SKM-1 treated with dmso at 0.1 percent for 144 hours (cell line): ENCODE results near the gene RBMS1.

Experiments
- DNase-seq: peaks from one replicate; lab custom pipeline; 2025; ENCODE audit not compliant: unreplicated experiment; lab: John Stamatoyannopoulos, UW

Gene RBMS1, protein sequence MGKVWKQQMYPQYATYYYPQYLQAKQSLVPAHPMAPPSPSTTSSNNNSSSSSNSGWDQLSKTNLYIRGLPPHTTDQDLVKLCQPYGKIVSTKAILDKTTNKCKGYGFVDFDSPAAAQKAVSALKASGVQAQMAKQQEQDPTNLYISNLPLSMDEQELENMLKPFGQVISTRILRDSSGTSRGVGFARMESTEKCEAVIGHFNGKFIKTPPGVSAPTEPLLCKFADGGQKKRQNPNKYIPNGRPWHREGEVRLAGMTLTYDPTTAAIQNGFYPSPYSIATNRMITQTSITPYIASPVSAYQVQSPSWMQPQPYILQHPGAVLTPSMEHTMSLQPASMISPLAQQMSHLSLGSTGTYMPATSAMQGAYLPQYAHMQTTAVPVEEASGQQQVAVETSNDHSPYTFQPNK

DNA sequence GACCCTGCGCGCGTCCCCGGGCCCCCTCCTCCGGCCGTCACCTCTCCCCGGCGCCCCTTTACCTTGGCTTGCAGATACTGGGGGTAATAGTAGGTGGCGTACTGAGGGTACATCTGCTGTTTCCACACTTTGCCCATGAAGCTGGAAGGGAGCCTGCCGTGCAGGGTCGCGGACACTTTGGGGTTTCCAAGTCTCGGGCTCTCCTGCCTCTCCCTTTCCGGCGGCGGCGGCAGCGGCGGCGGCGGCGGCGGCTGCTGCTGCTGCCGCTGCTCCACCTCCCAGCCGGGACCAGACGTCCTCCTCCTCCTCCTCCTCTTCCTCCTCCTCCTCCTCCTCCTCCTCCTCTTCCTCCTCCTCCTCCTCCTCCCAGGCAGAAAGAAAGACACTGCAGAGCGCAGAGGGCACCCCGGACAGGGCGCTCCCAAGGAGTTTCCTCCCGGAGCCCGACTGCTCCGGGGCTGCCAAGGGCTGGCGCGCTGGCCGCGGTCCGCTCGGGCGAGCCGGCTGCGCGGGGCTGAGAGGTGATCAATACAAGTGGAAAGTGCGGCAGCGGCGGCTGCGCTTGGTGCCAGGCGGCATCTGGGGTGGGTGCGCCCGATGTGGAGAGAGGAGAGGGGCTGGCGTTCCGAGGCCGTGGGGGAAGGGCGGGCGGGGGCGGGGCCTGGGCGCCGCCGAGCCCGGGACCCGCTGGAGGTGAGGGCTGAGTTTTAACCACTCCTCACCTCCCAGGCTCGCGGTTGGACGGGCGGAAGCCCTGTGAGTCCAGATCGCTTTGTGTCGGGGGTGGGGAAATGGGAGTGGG is at the start of gene RBMS1:
Gene RBMS1, minus strand, starts transcription at position 581 of the 802 bp plus-strand sequence. Its CDS starts 444 bp downstream, at position 137.
- peak; percentile 61 for DNase-seq

DNA sequence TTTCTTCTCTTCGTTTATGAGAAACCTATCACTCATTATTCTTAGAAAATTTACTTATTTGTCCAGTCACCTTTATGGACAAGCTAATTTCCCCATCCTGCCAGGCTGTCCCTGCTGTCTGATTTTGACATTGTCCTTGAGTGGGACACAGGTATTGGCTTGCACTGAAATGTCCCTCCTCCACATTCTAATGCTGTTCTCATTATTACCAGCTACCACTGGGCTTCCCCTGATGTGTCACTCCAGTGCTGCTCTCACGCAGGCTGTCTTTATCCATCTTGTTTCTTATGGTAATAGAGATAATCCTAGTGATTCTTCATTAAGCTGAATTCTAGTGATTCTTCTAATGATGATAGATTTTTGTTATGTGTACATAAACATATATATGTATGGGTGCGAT is 48.1 kb upstream of the RBMS1 start:
- DNase-seq = no peak

DNA sequence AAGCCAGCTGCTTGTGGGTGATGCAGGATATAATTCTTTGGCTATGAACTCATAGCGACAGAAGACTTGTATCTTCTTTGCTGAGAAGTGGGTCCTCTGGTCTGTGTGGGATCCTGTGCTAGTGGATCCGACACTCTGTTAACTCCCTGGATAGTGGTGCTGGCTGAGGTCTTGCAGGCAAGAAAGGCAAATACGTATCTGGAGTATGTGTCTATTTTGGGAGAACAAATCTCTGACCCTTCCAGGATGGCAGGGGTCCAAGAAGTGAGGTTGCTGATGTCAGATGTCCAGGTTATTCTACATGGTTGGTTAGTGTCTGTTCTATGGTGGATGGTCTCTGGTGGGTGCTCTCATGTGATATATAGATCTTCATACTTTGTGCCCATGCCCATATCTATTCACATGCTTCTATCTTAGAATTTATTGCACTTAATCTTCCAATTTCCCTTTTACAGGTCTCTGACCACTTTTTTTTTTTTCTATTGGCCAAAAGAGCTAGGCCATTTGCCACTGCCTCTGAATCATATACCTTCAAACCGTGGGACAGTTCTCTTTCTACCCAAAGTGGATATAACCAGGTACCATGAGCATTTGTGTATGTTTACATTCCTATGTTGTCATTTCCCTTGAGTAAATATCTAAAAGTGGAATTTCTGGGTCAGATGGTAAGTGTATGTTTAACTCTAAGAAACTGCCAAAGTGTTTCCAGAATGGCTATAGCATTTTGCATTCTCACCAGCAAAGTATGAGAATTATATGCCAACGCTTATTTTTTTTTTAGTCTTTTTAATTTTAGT is 45.1 kb upstream of the RBMS1 start:
- no peak for DNase-seq

DNA sequence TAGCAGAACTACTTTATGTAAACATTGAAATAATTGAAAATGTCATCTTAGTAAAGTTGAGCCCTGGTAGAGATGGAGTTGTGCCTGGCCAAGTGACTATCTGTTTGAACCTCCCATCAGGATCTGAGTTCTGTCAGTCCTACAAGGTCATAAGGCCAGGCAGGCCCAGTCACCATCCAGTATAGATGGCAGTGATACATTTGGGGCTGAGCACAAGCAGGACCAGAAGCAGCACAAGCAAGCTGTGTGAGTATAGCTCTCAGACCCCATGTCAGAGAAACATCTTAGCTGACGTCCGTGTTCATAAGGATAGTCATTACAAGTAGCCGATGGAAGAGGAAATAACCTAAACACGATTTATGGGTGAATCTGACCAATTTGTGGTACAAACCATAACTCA is 44.5 kb upstream of the RBMS1 start:
- DNase-seq = no peak

DNA sequence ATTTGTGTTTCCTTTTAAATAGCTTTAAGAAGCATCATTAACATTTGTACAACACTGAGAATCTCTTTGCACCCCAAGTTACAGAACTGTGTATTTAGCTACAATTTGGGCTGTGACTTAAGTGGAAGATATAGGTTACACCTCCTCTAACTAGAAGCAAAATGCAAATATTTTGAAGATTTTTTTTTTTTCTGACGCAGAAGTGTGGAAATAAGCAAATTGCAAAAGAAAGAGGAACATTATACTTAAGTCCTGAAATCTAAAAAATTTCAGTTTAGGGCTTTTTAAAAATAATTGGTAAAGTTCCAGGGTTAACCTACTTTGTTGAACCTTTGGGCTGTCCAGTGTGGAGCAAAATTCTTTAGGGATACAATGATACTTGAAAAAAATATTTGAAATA is 41.4 kb upstream of the RBMS1 start:
- no peak for DNase-seq

DNA sequence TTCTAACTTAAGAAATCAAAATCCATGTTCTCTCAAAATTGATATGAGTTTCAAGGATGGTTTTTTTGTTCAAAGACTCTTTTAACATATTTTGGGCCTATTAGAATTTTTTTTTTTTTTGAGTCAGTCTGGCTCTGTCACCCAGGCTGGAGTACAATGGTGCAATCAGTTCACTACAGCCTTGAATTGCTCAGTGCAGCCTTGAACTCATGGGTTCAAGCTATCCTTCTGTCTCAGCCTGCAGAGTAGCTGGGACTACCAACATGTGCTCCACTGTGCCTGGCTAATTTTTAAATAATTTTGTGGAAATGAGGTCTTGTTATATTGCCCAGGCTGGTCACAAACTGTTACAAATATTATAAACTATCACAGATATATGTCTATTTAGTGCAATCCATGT is 40.6 kb upstream of the RBMS1 start:
- no peak for DNase-seq

DNA sequence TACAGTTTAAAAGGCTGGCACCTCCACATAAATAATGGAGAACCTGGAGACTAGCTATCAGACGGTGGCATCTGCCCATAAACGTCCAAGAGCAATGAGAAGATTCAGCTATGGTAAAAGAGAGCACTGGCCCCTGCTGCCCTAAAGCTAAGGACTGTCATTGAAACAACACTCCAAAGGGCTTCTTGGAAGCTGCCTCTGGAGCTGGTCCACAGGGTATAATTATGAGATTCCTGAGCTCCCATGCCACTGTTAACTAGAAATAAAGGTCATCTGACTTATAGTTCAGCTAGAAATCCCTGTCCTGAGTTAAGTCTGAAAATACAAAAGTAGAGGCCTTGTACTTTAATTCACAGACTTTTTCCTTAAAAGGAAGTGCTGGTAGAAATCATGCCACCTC is 39.9 kb upstream of the RBMS1 start:
- DNase-seq = no peak

DNA sequence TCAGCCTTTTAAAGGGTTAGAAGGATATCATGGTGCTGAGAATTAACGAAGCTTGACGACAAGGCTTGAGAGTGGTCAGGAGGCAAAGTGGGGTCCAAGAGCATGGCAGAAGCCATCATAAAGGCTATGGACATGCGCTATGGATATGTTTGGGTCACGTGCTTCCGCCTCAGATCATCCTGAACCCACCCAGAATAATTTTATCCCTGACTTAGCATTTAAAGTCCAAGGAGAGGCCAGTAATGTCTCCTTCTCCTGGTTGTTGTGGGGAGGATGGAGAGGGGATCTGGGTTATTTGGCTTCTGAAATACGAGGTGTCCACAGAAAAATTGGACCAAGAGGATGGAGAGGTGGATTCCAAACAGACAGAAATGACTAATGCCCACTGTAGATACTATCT is 38.8 kb upstream of the RBMS1 start:
- DNase-seq = no peak

DNA sequence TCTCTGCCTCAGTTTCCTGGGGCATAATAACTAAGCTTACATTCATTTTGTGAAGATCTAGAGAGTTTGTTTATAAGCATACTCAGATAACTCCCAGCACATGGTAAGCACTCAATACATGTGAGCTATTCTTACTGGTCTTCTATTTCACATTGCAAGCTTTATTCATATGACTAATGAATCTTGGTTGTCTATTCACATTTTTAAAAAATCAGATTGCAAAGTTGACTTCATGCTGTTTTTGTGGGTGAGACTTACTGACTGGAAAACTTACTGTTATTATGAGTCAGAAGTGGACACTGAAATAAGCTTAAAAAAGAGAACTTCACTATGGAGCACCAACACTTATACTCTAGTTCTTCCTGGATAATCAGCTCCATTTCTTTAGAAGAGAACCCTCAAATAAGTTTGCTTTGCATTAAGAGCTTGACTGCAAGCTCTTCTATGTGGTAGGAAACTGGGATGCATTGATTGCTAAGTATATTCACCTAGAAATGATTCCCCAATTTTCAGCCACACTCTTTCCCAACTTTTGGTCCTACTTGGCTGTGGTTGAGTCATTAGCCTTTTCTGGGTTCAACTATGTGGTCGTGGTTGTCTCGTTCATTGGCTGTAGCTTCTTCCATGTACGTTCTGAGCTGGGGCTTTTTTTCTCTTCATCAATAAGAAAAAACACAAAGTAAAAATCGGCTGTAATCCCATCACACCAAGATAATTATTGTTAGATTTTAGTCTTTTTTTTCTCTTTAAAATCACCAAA is 29.5 kb upstream of the RBMS1 start:
- DNase-seq = no peak

DNA sequence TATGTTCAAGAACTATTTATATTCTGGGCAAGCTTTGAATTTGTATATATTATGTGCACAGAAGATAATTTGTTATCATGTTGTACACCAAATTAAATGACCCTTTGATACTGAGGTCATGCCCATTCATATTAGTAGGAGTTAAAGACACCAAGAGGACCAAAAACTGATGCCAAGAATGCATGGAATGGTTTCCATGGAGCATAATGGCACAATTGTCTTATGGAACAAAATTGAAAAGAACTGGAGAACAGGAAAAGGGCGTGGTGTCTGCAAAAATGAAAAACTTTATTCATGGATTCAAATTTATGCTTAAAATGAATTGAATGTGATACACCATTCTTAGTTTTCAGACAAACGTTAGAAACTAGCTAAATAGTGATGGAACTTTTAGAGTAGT is 24.1 kb upstream of the RBMS1 start:
- no peak for DNase-seq

DNA sequence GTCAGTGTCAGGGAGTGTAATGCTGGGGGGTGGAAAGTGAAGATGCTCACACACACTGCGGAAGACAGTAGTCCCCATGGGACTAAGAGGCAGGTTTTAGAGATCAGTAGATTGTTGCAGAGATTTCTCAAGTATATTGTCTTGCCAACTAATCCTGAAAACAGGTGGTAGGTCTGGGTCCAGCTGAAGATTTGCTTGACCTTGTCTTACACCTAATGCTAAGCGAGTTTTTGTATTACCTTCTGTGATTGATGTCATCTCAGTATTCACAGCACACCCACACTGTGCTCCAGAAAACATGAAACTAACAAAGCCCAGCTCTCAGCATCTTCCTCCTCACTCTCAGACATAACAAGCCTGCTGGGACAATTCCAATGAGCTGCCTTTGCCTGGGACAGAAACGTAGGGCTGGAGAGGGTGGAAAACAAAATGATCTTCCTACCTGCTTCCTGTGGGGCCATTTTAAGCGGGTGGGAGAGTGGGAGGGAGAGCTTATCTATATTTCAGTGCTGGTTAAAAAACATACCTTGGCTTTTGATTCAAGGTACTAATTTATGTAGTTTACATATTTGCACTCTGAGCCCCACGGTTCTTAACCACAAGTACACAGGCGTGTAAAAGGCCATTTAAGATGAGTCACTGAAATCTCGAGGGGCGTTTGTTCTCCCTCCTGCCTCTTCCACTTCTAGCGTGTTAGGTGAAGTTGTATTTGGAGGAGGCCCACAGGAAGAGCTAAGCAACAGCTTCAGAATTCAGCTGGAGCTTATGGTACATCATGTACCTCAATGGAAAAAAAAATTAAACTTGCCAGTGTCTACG is 23.1 kb upstream of the RBMS1 start:
- no peak for DNase-seq

DNA sequence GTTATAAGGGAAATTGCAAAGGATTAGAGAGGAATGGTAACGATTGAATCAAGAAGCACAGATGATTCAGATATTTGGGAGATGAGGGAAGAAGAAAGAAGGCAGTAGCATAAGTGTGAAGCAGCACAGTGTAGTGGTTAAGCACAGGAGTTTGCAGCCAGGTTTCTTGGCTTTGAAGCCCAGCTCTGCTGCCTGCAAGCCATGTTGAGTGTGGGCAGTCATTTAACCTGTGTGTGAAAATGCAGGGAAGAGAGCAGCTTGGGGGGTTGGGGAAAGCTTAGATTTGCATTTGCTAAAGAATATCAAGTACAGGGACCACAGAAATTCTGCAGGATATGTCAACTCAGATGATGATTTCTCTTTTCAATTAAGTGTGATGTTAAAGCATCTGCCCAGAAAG is 21.5 kb upstream of the RBMS1 start:
- DNase-seq = no peak

DNA sequence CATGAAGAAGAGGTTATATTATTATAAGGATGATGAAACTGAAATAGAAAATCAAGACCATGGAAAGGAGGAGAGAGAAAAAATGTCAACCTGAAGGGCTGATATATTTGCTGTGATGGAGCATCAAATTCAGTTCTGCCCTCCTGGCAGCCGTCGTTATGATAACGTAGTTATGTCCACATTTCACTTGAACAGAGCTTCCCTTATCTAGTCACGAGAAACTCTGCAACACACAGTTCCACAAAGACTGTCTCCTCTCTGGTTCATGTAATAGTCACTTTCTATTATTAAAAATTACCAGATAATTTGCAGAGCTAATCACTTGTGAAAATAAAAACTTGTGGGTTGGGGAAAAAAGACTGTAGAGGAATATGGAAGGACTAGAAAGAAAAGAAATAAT is 19.5 kb upstream of the RBMS1 start:
- DNase-seq = no peak

DNA sequence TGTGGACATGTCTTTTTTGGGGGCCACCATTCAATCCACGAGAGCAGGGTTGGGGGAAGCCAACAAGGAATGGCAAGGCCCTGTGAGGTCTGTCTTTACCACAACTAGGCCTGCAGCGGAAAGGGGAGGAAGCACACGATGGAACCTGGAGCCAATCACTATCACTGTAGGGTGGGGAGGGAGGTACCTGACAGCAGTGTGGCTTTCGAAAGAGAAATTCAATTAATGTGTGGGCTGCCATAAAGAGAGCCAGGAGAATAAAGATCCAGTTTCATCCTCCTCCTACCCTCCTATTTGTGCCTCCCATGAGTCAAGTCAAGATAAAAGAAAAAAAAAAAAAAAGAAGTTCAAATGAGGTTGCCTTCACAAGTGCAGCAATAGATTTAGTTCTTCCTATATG is 18.9 kb upstream of the RBMS1 start:
- DNase-seq = no peak

DNA sequence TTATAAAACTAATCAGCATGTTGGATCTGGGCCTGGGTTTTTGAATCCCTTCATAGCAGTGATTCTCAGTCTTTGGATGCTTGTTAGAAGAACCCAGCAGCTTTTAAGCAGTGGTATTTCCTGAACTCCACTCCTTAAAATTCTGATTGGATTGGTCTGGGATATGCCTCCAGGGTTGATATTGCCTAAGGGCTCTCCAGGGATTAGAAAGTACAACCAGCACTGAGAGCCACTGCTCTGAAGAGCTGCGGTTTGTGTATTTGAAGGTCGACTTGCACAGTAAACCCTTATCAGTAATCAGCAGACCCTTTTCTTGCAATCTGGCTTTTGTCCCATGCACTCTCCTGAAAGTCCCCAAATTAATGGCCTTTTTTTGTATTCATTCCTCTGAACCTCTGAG is 17.0 kb upstream of the RBMS1 start:
- no peak for DNase-seq

DNA sequence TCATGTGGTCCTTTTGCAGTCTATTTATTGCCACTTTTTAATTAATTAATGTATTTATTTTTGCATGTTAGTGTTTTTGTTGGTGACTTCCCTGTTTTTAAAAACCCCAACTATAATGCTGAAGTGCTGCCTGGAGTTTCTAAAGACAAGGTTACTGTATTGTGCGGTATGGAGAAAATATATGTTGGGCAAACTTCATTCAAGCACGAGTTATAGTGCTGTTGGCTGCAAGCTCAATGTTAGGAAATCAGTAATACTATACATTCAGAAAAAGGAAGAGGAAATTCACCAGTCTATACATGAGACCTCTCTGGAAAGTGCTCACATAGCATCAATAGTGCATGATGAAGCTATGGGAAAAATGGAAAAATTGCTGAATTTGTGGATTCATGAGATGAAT is 15.4 kb upstream of the RBMS1 start:
- DNase-seq = no peak

DNA sequence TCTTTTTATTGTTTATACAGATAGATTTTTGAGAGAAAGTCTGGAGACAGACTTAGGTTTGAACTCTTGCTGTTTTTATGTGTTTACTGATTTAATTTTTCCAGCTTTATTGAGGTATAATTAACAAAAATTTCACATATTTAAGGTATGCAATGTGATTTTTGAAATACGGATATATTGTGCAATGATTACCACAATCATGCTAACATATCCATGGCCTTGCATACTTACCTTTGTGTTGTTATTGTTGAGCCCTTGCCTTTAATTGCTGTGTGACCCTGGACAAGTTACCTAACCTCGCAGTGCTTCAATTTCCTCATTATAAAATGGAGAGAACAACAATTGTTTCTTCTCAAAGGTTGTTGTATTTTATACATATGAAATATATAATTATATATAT is 13.9 kb upstream of the RBMS1 start:
- DNase-seq = no peak

DNA sequence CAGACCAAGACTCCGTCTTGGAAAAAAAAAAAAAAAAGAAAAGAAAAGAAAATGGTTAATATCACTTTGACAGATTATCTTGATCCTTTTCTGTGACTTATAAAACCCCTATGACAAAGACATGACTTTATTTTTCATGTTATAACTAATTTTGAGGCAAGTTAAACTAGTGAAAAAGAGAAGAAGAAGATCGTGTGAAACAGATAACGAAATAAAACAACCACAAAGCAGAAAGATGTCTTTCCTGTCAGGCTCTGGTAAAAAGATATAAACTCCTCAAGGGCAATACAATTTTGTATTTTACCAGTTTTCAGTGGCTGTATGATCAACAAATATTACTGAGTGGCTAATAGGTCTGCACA is 13.4 kb upstream of the RBMS1 start:
- no peak for DNase-seq

DNA sequence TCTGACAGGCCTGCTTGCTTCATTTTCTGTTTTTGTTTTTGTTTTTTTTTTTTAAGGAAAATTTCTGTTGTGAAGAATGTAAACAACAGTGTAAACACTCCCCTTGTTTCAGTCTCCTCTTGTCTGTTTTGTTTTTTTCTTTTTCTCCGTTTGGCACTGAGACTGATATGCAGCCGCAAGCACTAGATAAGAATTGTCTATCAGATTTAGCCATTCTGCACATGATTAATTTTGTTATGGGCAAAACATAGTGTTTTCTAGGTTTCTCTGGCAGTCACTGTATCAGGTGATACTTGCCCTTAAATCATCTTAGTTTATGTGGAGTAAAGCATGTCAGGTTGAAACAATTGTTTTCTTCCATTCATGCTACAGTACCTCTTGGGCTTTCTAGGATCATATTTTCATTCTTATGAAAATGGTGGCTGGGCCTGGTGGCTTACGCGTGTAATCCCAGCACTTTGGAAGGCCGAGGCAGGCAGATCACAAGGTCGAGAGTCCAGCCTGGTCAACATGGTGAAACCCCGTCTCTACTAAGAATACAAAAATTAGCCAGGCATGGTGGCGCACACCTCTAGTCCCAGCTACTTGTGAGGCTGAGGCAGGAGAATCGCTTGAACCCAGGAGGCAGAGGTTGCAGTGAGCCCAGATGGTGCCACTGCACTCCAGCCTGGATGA is 12.9 kb upstream of the RBMS1 start:
- DNase-seq = no peak

DNA sequence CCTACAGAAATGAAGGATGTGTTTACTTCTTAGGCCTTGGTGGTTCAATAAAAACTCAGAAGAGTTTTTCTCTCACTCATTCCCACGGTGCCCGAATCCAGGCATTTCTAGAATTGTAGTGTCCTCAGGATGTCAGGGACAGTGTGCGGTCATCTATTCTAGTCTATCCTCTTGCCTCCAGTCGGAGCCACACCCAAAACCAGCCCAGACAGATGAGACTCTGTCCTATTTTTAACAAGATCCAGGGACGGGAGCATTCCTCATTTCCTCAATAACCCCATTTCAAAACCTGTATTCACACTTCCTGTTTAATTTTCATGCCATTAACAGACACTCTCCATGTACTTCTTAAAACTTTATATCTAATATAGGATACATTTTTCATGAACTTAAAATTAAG is 11.6 kb upstream of the RBMS1 start:
- DNase-seq = no peak
